Stimulated activated CD8-positive, alpha-beta memory T cell treated with anti-CD3 and anti-CD28 coated beads, Interleukin-7, amount 100 ng/mL, for 1 hour (primary cell): Measurements from ENCODE around the gene RAD51AP2.
"Not testable (repeated sequence)": the region's sequence is repeated elsewhere in the genome, so short reads cannot be mapped to it uniquely, and the experiment has no call there.

Experiments used
- DNase-seq, 2 donors: peaks; one replicate each; pipeline ENCODE4 v3.0.0-alpha.2; 2020; ENCODE audit warnings: low read depth in 2 of 2

Gene RAD51AP2

GRCh38 chr2:17538022-17538843, 20.0 kb upstream of the RAD51AP2 start:
- no peak for DNase-seq

GRCh38 chr2:17536416-17536815, 18.2 kb upstream of the RAD51AP2 start:
- no peak for DNase-seq

- DNase-seq = no peak
Measured at GRCh38 chr2:17533546-17533945, 15.3 kb upstream of the RAD51AP2 start.

GRCh38 chr2:17529771-17530170, 11.5 kb upstream of the RAD51AP2 start:
- no peak for DNase-seq

GRCh38 chr2:17522303-17522702, 4.1 kb upstream of the RAD51AP2 start:
- DNase-seq = no peak

GRCh38 chr2:17521621-17522020, 3.4 kb upstream of the RAD51AP2 start:
- DNase-seq = no peak

GRCh38 chr2:17520761-17521160, 2.5 kb upstream of the RAD51AP2 start:
- no peak for DNase-seq

- no peak for DNase-seq
Measured at GRCh38 chr2:17519486-17519885, 1.2 kb upstream of the RAD51AP2 start.

GRCh38 chr2:17517481-17518211, 594 bp downstream of the RAD51AP2 start:
- no peak for DNase-seq

GRCh38 chr2:17515652-17516051, 2.6 kb downstream of the RAD51AP2 start:
- no peak for DNase-seq

- DNase-seq = no peak
Measured at GRCh38 chr2:17506736-17507616, 11.3 kb downstream of the RAD51AP2 start.

GRCh38 chr2:17497718-17498117, 20.5 kb downstream of the RAD51AP2 start:
- no peak for DNase-seq

GRCh38 chr2:17495590-17495989, 22.6 kb downstream of the RAD51AP2 start:
- DNase-seq = no peak

- DNase-seq = not testable (repeated sequence)
Measured at GRCh38 chr2:17490165-17490564, 28.1 kb downstream of the RAD51AP2 start.

GRCh38 chr2:17488610-17489009, 29.6 kb downstream of the RAD51AP2 start:
- not testable (repeated sequence) for DNase-seq

GRCh38 chr2:17483496-17483895, 34.7 kb downstream of the RAD51AP2 start:
- DNase-seq = no peak

GRCh38 chr2:17482651-17483050, 35.6 kb downstream of the RAD51AP2 start:
- DNase-seq = no peak

GRCh38 chr2:17479875-17480274, 38.4 kb downstream of the RAD51AP2 start:
- DNase-seq = no peak

GRCh38 chr2:17476830-17477229, 41.4 kb downstream of the RAD51AP2 start:
- DNase-seq = no peak

GRCh38 chr2:17476064-17476463, 42.2 kb downstream of the RAD51AP2 start:
- DNase-seq = no peak

GRCh38 chr2:17475286-17475685, 43.0 kb downstream of the RAD51AP2 start:
- no peak for DNase-seq

- no peak for DNase-seq
Measured at GRCh38 chr2:17471979-17472378, 46.3 kb downstream of the RAD51AP2 start.
